ENCODE measurements around the gene SLC39A9. TPM values are rescaled to one million over a fixed set of nuclear protein-coding genes. Genes with fewer than 3 reads are reported as not detected.
"Not testable (repeated sequence)": the region's sequence is repeated elsewhere in the genome, so short reads cannot be mapped to it uniquely, and the experiment has no call there.

SLC39A9 gene
- total RNA-seq, 1 experiment from 2014 or later = 80.8 TPM

- H3K4me1 ChIP-seq (ENCODE audit: insufficient read depth, low read length); BruUV-seq (replicated peaks); H3K27ac ChIP-seq (ENCODE audit: low read length); H3K9me3 ChIP-seq (ENCODE audit: low read length); POLR2A ChIA-PET (ENCODE audit: unreplicated experiment); H2AFZ ChIP-seq (ENCODE audit: low read length); H3K79me2 ChIP-seq (ENCODE audit: low read length); H3K9ac ChIP-seq (ENCODE audit: low read length); H4K20me1 ChIP-seq (ENCODE audit: low read length); H3K4me2 ChIP-seq (ENCODE audit: low read length); H3K36me3 ChIP-seq (ENCODE audit: low read depth, low read length); H3K9me2 ChIP-seq (replicated peaks; ENCODE audit: low read length); H3F3A ChIP-seq (ENCODE audit: low read length, unreplicated experiment); H3K4me3 ChIP-seq (ENCODE audit: low read length); ATAC-seq; DNase-seq: not testable (repeated sequence)
- H3K27me3 ChIP-seq (ENCODE audit: low read length) = peaks cover 13% of the 10 kb centered on the region
- intact Hi-C loops (cut with micrococcal nuclease) = loop anchor here (5.0 kb wide), 1 partner anchor 236 kb away; no protein-coding TSS in a partner anchor
- CTCF ChIA-PET = interaction anchor here (0.6 kb wide), 1 partner anchor 253 kb away, joined by 4 read pairs; no protein-coding TSS in a partner anchor
These were observed 79.6 kb downstream of the SLC39A9 start for GRCh38 chr14:69478055-69478454.

GRCh38 chr14:69479696-69480095 is 81.2 kb downstream of the SLC39A9 start:
- H3K4me3 ChIP-seq (ENCODE audit: low read length) = no peak overlapping the region
- no peaks in the 10 kb centered on the region for H3K9me2 ChIP-seq (replicated peaks; ENCODE audit: low read length)
- DNase-seq = no peak
- no peaks in the 10 kb centered on the region for H3K9me3 ChIP-seq (ENCODE audit: low read length)
- no peak for ATAC-seq
- no peaks in the 10 kb centered on the region for H3F3A ChIP-seq (ENCODE audit: low read length, unreplicated experiment)
- no peaks in the 10 kb centered on the region for H3K79me2 ChIP-seq (ENCODE audit: low read length)
- no peak overlapping the region for H3K27ac ChIP-seq (ENCODE audit: low read length)
- ChIA-PET CTCF (interaction anchor here (0.5 kb wide), 1 partner anchor 45 kb away, joined by 4 read pairs; no protein-coding TSS in a partner anchor), POLR2A (ENCODE audit: unreplicated experiment) (no interaction called here)
- no peak overlapping the region for H3K9ac ChIP-seq (ENCODE audit: low read length)
- no TSS peak for BruUV-seq (replicated peaks)
- H3K4me1 ChIP-seq (ENCODE audit: insufficient read depth, low read length) = peaks cover under 1% of the 10 kb centered on the region; the same call in 1 of the 2 replicates
- no peak overlapping the region for H3K4me2 ChIP-seq (ENCODE audit: low read length)
- intact Hi-C loops (cut with micrococcal nuclease) = loop anchor here (5.0 kb wide), 1 partner anchor 237 kb away; no protein-coding TSS in a partner anchor
- H3K27me3 ChIP-seq (ENCODE audit: low read length) = peaks cover 29% of the 10 kb centered on the region
- H3K36me3 ChIP-seq (ENCODE audit: low read depth, low read length) = no peaks in the 10 kb centered on the region
- no peak overlapping the region for H2AFZ ChIP-seq (ENCODE audit: low read length)
- no peaks in the 10 kb centered on the region for H4K20me1 ChIP-seq (ENCODE audit: low read length)
- TF ChIP-seq CTCF (conservative IDR thresholded peaks at IDR 0.05; ENCODE audit: low read depth, low read length) (no peak), EZH2 (IDR thresholded peaks at IDR 0.05; ENCODE audit: low read length, unreplicated experiment) (no peak)

GRCh38 chr14:69480136-69480535 is 81.6 kb downstream of the SLC39A9 start:
- no peak for ATAC-seq
- no peak for DNase-seq
- no peak for TF ChIP-seq EZH2phosphoT487 (IDR thresholded peaks at IDR 0.05; ENCODE audit: borderline replicate concordance, low read length)
- no peak for TF ChIP-seq EZH2 (IDR thresholded peaks at IDR 0.05; ENCODE audit: low read length, unreplicated experiment)
- TF ChIP-seq CTCF (conservative IDR thresholded peaks at IDR 0.05; ENCODE audit: low read depth, low read length) = no peak
- intact Hi-C loops (cut with micrococcal nuclease) = no loop called here
- H3K27ac ChIP-seq (ENCODE audit: low read length) = no peak overlapping the region
- H4K20me1 ChIP-seq (ENCODE audit: low read length) = no peaks in the 10 kb centered on the region
- H3K4me1 ChIP-seq (ENCODE audit: insufficient read depth, low read length) = peaks cover 4% of the 10 kb centered on the region; the same call in 1 of the 2 replicates
- H2AFZ ChIP-seq (ENCODE audit: low read length) = no peak overlapping the region
- H3K9me3 ChIP-seq (ENCODE audit: low read length) = no peaks in the 10 kb centered on the region
- H3K9me2 ChIP-seq (replicated peaks; ENCODE audit: low read length) = no peaks in the 10 kb centered on the region
- H3F3A ChIP-seq (ENCODE audit: low read length, unreplicated experiment) = no peaks in the 10 kb centered on the region
- BruUV-seq (replicated peaks) = no TSS peak
- H3K4me3 ChIP-seq (ENCODE audit: low read length) = no peak overlapping the region
- H3K79me2 ChIP-seq (ENCODE audit: low read length) = no peaks in the 10 kb centered on the region
- H3K27me3 ChIP-seq (ENCODE audit: low read length) = peaks cover 33% of the 10 kb centered on the region
- no peak overlapping the region for H3K4me2 ChIP-seq (ENCODE audit: low read length)
- H3K36me3 ChIP-seq (ENCODE audit: low read depth, low read length) = no peaks in the 10 kb centered on the region
- ChIA-PET POLR2A (ENCODE audit: unreplicated experiment) (no interaction called here), CTCF (interaction anchor here (0.5 kb wide), 1 partner anchor 45 kb away, joined by 4 read pairs; no protein-coding TSS in a partner anchor)
- no peak overlapping the region for H3K9ac ChIP-seq (ENCODE audit: low read length)
